Vagina (tissue), 2 donors: Measurements from ENCODE around the gene JAKMIP1.

Experiments
- POLR2A ChIP-seq, 2 donors: fragments of 450-650 bp; IDR thresholded peaks; one replicate each; pipeline ENCODE4 v1.6.1; 2017; ENCODE audit warnings: antibody characterized with exemption in 2 of 2, mild to moderate bottlenecking in 2 of 2, moderate library complexity in 2 of 2
- TF ChIP-seq, protein P1 (sequence below), 3 experiments: fragments of 450-650 bp in 2 of 3; fragments of 200-600 bp in 1 of 3; sonication (generic) in 1 of 3; IDR thresholded peaks; one replicate each; pipeline ENCODE4 v1.5.1; 2017 to 2019; ENCODE audit warnings: antibody characterized with exemption in 3 of 3, mild to moderate bottlenecking in 2 of 3, moderate library complexity in 2 of 3

DNA sequence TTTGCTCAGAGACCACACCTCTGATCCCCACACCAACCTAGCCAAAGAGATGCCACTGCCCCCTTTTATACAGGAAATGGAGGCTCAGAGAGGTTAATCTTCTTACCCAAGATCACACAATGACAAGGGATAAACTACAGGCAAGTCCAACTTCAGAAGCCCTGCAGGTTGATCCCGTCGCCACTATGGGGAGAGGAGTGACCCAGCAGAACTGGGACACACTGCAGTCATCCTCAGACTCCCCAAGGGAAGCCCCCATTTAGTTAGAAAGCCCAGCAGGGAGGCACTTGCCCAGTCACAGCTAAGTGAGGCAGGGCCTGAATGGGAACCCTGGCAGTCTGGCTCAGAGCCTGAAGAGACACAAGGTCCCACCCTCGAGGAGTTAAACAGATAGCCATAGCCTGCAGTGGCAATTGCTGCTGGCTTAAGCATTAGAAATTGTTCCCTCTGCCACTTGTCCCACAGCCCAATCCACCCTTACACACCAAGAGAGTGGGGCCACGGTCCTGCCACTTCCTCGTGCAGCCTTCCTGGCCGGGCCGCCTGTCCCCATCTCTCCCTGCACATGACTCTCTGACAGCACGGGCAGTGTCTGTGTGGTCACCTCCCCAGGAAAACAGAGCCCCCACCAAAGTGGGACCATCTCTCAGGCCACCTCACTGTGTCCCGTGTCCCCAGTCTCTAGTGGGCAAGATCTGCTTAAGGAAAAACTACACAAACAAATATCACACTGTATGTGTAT, 2.7 kb downstream of the JAKMIP1 start:
- TF ChIP-seq POLR2A (IDR thresholded peaks at IDR 0.05) = no peak
- TF ChIP-seq, protein P1, sequence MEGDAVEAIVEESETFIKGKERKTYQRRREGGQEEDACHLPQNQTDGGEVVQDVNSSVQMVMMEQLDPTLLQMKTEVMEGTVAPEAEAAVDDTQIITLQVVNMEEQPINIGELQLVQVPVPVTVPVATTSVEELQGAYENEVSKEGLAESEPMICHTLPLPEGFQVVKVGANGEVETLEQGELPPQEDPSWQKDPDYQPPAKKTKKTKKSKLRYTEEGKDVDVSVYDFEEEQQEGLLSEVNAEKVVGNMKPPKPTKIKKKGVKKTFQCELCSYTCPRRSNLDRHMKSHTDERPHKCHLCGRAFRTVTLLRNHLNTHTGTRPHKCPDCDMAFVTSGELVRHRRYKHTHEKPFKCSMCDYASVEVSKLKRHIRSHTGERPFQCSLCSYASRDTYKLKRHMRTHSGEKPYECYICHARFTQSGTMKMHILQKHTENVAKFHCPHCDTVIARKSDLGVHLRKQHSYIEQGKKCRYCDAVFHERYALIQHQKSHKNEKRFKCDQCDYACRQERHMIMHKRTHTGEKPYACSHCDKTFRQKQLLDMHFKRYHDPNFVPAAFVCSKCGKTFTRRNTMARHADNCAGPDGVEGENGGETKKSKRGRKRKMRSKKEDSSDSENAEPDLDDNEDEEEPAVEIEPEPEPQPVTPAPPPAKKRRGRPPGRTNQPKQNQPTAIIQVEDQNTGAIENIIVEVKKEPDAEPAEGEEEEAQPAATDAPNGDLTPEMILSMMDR (IDR thresholded peaks at IDR 0.05) = no peak
